Breast epithelium (tissue), 3 donors: ENCODE measurements around the gene OR10A2.

ENCODE experiments used
- CTCF ChIP-seq, 3 donors: fragments of 450-650 bp; IDR thresholded peaks; one replicate each; pipeline ENCODE4 v1.5.1; 2016 to 2017; ENCODE audit warnings: antibody characterized with exemption in 3 of 3, mild to moderate bottlenecking in 3 of 3, moderate library complexity in 3 of 3
- POLR2A ChIP-seq: fragments of 450-650 bp; IDR thresholded peaks from one replicate; pipeline ENCODE4 v1.6.1; 2016; ENCODE audit warnings: antibody characterized with exemption, mild to moderate bottlenecking, moderate library complexity

DNA sequence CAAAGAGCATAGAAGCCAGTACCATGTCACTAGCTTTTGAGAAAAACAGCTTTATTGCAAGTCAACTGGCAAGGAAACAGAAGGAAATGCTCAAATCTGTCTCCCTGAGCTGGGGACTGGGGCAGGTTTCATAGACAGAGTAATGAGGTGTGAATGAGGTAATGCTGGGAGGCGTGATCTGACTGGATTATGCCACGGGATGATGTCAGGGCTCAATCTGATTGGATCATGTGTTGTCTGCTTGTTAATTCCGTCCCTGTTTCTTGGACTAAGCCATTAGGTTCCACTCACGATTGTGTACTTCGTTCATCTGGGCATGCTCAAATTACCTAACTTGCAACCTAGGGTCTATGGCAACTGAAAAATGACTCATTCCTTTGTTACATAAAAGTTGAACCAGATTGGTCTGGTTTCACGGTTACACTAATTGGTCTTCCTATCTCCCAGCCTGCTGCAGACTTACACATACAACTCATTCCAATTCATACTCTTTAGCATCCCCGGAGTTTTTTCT is 37.6 kb upstream of the OR10A2 start:
- TF ChIP-seq CTCF (IDR thresholded peaks at IDR 0.05) (no peak), POLR2A (no peak)
